B cell (primary cell): ENCODE results near the gene CAPRIN2. TPM values are rescaled to one million over a fixed set of nuclear protein-coding genes. Genes with fewer than 3 reads are reported as not detected.

Experiments used
- ATAC-seq: fragments of 200-7000 bp; cut with Tn5 transposase; one replicate; pipeline ENCODE4 v1.10.0; 2021; ENCODE audit warnings: low read depth, mild to moderate bottlenecking, moderate number of reproducible peaks, moderate library complexity
- CTCF ChIA-PET: fragments of 350-600 bp; sonication (Branson Sonifier 250); formaldehyde crosslinking; loops from one replicate; lab custom pipeline; 2021; ENCODE audit warnings: antibody characterized with exemption, inconsistent platforms; lab: Charles Lee
- POLR2A ChIA-PET: fragments of 350-600 bp; sonication (Branson Sonifier 250); formaldehyde crosslinking; loops from one replicate; lab custom pipeline; 2021; ENCODE audit warnings: antibody characterized with exemption; lab: Charles Lee
- DNase-seq: peaks from one replicate; pipeline ENCODE4 v3.0.0; 2013
- H2AFZ ChIP-seq: 2 replicates; pipeline ENCODE4 v1.6.1; 2012; ENCODE audit warnings: mild to moderate bottlenecking, low read depth, low read length; ENCODE audit not compliant: insufficient read depth, poor library complexity, severe bottlenecking
- H3K27ac ChIP-seq, 2 donors: 1 replicate in 1 of 2; 2 replicates in 1 of 2; pipeline ENCODE4 v1.5.1; 2012 to 2013; ENCODE audit warnings: low read length in 2 of 2, mild to moderate bottlenecking in 2 of 2, moderate library complexity in 1 of 2
- H3K27me3 ChIP-seq, 4 experiments: fragments of 200-600 bp in 1 of 4; sonication (generic) in 1 of 4; replicated peaks in 1 of 4; 1 replicate in 2 of 4; 2 replicates in 2 of 4; pipeline versions ENCODE4 v1.6.1 to v1.7.0; 2013 to 2016; ENCODE audit warnings: low read length in 3 of 4, mild to moderate bottlenecking in 2 of 4, mixed read lengths in 1 of 4, moderate library complexity in 1 of 4; ENCODE audit not compliant: insufficient read depth in 4 of 4, control insufficient read depth in 3 of 4; ENCODE audit errors: control extremely low read depth in 1 of 4
- H3K36me3 ChIP-seq, 2 experiments: replicated peaks in 1 of 2; 1 replicate in 1 of 2; 2 replicates in 1 of 2; pipeline versions ENCODE4 v1.6.1 to v1.7.1; 2013; ENCODE audit warnings: low read length in 1 of 2; ENCODE audit not compliant: insufficient read depth in 2 of 2, control insufficient read depth in 1 of 2; ENCODE audit errors: control extremely low read depth in 1 of 2, extremely low read depth in 1 of 2
- H3K4me1 ChIP-seq, 2 donors: fragments of 200-600 bp in 1 of 2; sonication (generic) in 1 of 2; 1 replicate in 1 of 2; 2 replicates in 1 of 2; pipeline versions ENCODE4 v1.5.1 to v1.6.1; 2013 to 2017; ENCODE audit warnings: low read length in 2 of 2; ENCODE audit not compliant: control insufficient read depth in 2 of 2, insufficient read depth in 2 of 2
- H3K4me2 ChIP-seq: replicated peaks from 2 replicates; pipeline ENCODE3; 2012; ENCODE audit warnings: mild to moderate bottlenecking, low read depth, low read length; ENCODE audit not compliant: poor library complexity, severe bottlenecking
- H3K4me3 ChIP-seq, 5 experiments: fragments of 200-600 bp in 1 of 5; sonication (generic) in 1 of 5; 1 replicate in 3 of 5; 2 replicates in 2 of 5; pipeline versions ENCODE4 v1.5.1 to v1.7.0; 2011 to 2016; ENCODE audit warnings: low read length in 4 of 5, mild to moderate bottlenecking in 4 of 5, low read depth in 2 of 5, control low read depth in 1 of 5, moderate library complexity in 1 of 5; ENCODE audit not compliant: insufficient read depth in 1 of 5; ENCODE audit errors: control extremely low read depth in 1 of 5, extremely low read depth in 1 of 5
- H3K79me2 ChIP-seq: fragments of 200-600 bp; sonication (generic); one replicate; pipeline ENCODE4 v1.6.0; 2016; ENCODE audit warnings: low read length; ENCODE audit not compliant: control insufficient read depth, insufficient read depth
- H3K9ac ChIP-seq: fragments of 200-600 bp; sonication (generic); 2 replicates; pipeline ENCODE4 v1.6.1; 2017; ENCODE audit warnings: mild to moderate bottlenecking, low read length, moderate library complexity
- H3K9me3 ChIP-seq, 3 donors: one replicate each; pipeline versions ENCODE4 v1.6.1 to v1.7.1; 2013; ENCODE audit warnings: low read length in 2 of 3; ENCODE audit not compliant: control insufficient read depth in 2 of 3, insufficient read depth in 1 of 3; ENCODE audit errors: control extremely low read depth in 1 of 3
- H4K20me1 ChIP-seq: 2 replicates; pipeline ENCODE4 v1.6.0; 2012; ENCODE audit warnings: mild to moderate bottlenecking, low read length; ENCODE audit not compliant: insufficient read depth, control insufficient read depth, poor library complexity, severe bottlenecking
- H3K27ac Mint-ChIP-seq: one replicate; pipeline ENCODE4 v1.8.0; 2021; ENCODE audit warnings: mixed read lengths
- H3K27me3 Mint-ChIP-seq: one replicate; pipeline ENCODE4 v1.8.0; 2021; ENCODE audit warnings: mixed read lengths
- H3K4me1 Mint-ChIP-seq: one replicate; pipeline ENCODE4 v1.8.0; 2021; ENCODE audit warnings: mixed read lengths
- H3K4me3 Mint-ChIP-seq: one replicate; pipeline ENCODE4 v1.8.0; 2021; ENCODE audit warnings: mixed read lengths
- H3K9me3 Mint-ChIP-seq: one replicate; pipeline ENCODE4 v1.8.0; 2022; ENCODE audit warnings: mixed read lengths; ENCODE audit not compliant: insufficient read depth
- EZH2 ChIP-seq: IDR thresholded peaks from 2 replicates; pipeline ENCODE4 v1.6.1; 2012; ENCODE audit warnings: borderline replicate concordance, low read depth, mild to moderate bottlenecking, moderate library complexity, low read length; ENCODE audit not compliant: insufficient read depth, poor library complexity, severe bottlenecking
- WGBS: methylation state at CpG from one replicate; pipeline ENCODE4 v1.1.5; 2013; ENCODE audit warnings: missing lambda C conversion rate; ENCODE audit not compliant: insufficient coverage; 5-methylcytosine and 5-hydroxymethylcytosine counted together
- intact Hi-C: fragments of 100-400 bp; cut with micrococcal nuclease; formaldehyde crosslinking; loops from one replicate; pipeline ENCODE4 v1.10.0; 2022
- polyA plus RNA-seq: library from polyadenylated mRNA; depleted of rRNA; stranded (reverse); fragments of >200 nt; gene quantifications from 2 replicates; pipeline ENCODE4 v1.2.3, GENCODE V29; 2012
- total RNA-seq, 2 donors: library from RNA; stranded (reverse); fragments of 120-200 nt in 1 of 2; gene quantifications; 1 replicate in 1 of 2; 2 replicates in 1 of 2; pipeline versions ENCODE4 v1.2.3 to v1.2.4, GENCODE V29; 2013 to 2022
- TF ChIP-seq, protein P1 (sequence below): fragments of 200-600 bp; IDR thresholded peaks from one replicate; pipeline ENCODE4 v1.8.0; 2022; ENCODE audit warnings: antibody characterized with exemption, mild to moderate bottlenecking

Gene CAPRIN2
- total and polyA plus RNA-seq, 2 donors (not counting 1 experiment from before 2014, with no cell fraction given) = 31.3 to 57.8 TPM

DNA sequence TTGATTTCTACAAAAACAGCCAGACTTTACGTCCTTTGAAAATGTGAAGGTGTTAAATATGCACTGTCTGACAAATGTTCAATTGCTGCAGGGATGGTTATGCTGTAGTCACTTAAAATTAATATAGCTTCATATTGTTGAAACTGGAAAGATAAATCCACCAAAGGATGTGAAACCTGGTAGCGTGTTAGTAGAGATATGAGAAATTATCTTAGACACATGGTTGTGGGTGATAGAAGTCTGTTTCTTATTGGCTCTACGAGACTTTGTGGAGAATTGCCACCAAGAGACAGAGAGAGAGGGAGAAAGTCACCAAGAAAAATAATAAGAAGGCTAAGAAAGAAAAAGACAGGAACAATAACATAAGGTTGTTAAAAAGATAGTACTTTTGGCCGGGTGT lies 2.6 kb upstream of the CAPRIN2 start:
- no peak overlapping the region for H3K27ac Mint-ChIP-seq
- no CpG with 5 or more reads among the region's 4 CpGs for WGBS
- Histone ChIP-seq H2AFZ (no peak overlapping the region), H3K4me3 (no peak overlapping the region), H4K20me1 (no peaks in the 10 kb centered on the region), H3K27me3 (no peaks in the 10 kb centered on the region), H3K9me3 (peaks cover 0 to 6% (median 0%) of the 10 kb centered on the region in 3 donors), H3K4me1 (peaks cover 14 to 15% of the 10 kb centered on the region in 2 donors), H3K9ac (no peak overlapping the region), H3K4me2 (no peak overlapping the region), H3K27ac (no peak overlapping the region), H3K36me3 (no peaks in the 10 kb centered on the region), H3K79me2 (peaks cover 5% of the 10 kb centered on the region)
- intact Hi-C loops = loop anchor here (5.0 to 10.0 kb wide), 2 partner anchors 40 to 897 kb away; partner anchors contain the start of gene ETFBKMT
- H3K9me3 Mint-ChIP-seq = no peaks in the 10 kb centered on the region
- POLR2A ChIA-PET = interaction anchor here (0.6 kb wide), 1 partner anchor 69 kb away, joined by 3 read pairs; no protein-coding TSS in a partner anchor
- CTCF ChIA-PET = no interaction called here
- H3K4me3 Mint-ChIP-seq = no peak overlapping the region
- DNase-seq = no peak
- no peaks in the 10 kb centered on the region for H3K27me3 Mint-ChIP-seq
- TF ChIP-seq, protein P1, sequence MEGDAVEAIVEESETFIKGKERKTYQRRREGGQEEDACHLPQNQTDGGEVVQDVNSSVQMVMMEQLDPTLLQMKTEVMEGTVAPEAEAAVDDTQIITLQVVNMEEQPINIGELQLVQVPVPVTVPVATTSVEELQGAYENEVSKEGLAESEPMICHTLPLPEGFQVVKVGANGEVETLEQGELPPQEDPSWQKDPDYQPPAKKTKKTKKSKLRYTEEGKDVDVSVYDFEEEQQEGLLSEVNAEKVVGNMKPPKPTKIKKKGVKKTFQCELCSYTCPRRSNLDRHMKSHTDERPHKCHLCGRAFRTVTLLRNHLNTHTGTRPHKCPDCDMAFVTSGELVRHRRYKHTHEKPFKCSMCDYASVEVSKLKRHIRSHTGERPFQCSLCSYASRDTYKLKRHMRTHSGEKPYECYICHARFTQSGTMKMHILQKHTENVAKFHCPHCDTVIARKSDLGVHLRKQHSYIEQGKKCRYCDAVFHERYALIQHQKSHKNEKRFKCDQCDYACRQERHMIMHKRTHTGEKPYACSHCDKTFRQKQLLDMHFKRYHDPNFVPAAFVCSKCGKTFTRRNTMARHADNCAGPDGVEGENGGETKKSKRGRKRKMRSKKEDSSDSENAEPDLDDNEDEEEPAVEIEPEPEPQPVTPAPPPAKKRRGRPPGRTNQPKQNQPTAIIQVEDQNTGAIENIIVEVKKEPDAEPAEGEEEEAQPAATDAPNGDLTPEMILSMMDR = no peak
- no peak for TF ChIP-seq EZH2
- H3K4me1 Mint-ChIP-seq = peaks cover 23% of the 10 kb centered on the region
- no peak for ATAC-seq

DNA sequence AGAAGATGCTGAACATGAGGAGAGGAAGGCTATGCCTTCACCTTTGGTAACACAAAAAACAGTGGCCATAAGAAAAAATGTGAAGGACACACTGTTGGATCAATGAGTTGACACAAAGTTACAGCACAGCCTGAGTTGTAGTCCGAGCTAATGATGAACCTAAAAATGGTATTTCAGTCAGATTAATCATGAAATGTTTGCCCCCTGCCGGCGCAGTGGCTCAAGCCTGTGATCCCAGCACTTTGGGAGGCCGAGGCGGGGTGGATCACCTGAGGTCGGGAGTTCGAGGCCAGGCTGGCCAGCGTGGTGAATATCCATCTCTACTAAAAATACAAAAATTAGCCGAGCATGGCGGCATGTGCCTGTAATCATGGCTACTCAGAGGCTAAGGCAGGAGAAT lies 1.3 kb upstream of the CAPRIN2 start:
- CTCF ChIA-PET = interaction anchor here (2.0 kb wide), 1 partner anchor 51 kb away, joined by 11 read pairs; no protein-coding TSS in a partner anchor
- Histone ChIP-seq H3K4me3 (no peak overlapping the region), H3K27ac (no peak overlapping the region), H3K4me1 (peaks cover 14 to 15% of the 10 kb centered on the region in 2 donors), H3K36me3 (no peaks in the 10 kb centered on the region), H3K79me2 (peaks cover 10% of the 10 kb centered on the region), H3K9ac (no peak overlapping the region), H3K4me2 (no peak overlapping the region), H3K27me3 (no peaks in the 10 kb centered on the region), H4K20me1 (no peaks in the 10 kb centered on the region), H3K9me3 (peaks cover 0 to 4% (median 0%) of the 10 kb centered on the region in 3 donors), H2AFZ (no peak overlapping the region)
- POLR2A ChIA-PET = no interaction called here
- Mint-ChIP-seq H3K4me3 (no peak overlapping the region), H3K27ac (no peak overlapping the region), H3K4me1 (peaks cover 23% of the 10 kb centered on the region), H3K27me3 (no peaks in the 10 kb centered on the region), H3K9me3 (no peaks in the 10 kb centered on the region)
- no peak for ATAC-seq
- DNase-seq = peak; percentile 6
- TF ChIP-seq EZH2 = no peak
- TF ChIP-seq, protein P1 = no peak
- WGBS = 94% methylated on average over 10 of the region's 10 CpGs
- intact Hi-C loops = loop anchor here (5.0 to 10.0 kb wide), 2 partner anchors 41 to 899 kb away; partner anchors contain the start of gene ETFBKMT
